HG03196 (cell line): ENCODE results near the gene BPTF.
"Not testable (repeated sequence)": the region's sequence is repeated elsewhere in the genome, so short reads cannot be mapped to it uniquely, and the experiment has no call there.

ENCODE experiments used
- ATAC-seq: cut with Tn5 transposase; IDR thresholded peaks from one replicate; pipeline ENCODE4 v1.9.1; 2021; ENCODE audit not compliant: unreplicated experiment

The BPTF gene

DNA sequence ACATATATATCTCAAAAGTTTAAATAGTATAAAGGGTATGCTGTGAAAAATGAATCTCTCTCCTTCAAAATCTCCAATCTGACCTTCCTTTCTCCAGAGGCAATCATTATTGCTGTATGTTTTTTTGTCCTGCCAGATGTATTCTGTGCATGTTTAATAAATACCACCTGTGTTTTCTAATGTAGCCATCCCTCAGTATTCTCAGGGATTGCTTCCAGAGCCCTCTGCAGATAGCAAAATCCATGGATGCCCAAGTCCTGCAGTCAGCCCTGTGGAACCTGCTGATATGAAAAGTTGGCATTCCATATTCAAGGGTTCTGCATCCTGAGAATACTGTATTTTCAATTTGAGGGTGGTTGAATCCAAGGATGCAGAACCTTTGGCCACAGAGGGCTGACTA lies 42.9 kb downstream of the BPTF start:
- no peak for ATAC-seq

DNA sequence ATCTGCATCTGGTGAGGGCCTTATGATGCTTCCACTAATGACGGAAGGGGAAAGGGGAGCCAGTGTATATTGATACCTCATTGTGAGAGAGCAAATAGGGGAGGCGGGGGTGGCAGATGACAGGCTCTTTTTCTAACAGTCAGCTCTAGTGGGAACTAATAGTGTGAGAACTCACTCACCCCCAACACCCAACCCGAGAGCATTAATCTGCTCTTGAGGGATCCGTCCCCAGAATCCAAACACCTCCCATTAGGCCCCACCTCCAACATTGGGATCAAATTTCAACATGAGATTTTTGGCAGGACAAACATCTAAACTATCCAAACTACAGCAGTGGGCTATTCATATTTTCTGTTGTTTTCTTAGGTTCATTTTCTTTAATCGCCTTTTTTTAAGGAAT lies 54.4 kb downstream of the BPTF start:
- ATAC-seq: no peak

DNA sequence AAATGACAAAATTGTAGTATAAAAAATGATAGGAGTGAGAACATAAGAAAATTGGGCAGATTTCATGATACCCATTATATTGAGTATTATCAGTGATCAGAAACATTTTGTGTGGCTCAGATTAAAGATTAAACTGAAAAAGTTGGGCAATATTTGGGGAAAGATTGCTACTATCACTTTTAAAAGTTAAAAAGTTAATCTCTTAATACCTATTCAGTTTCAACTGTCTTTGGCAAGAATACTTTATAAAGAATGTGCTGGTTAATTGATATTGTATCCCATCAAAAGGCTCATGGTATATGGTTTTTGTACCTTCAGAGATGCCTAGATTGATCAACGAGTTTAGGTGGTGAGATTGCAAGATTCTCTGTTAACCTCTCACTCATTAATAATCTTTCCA lies 55.8 kb downstream of the BPTF start:
- no peak for ATAC-seq

DNA sequence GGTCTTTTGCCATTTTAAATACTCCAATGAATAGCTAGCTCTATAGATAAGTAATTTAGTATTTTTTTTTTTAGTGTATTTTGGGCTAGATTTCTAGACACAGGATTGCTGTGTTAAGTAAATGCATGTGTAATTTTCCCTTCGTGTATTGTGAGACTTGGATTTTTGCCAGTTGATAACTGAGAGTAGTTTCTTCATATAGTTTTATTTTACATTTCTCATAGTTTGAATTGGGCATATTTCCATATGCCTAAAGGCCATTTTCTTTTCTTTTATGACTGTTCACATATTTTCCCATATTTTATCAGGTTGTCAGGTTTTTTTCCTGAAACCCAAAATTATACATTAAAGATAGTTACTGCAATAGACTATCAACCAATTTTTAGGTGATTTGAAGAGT lies 59.4 kb downstream of the BPTF start:
- ATAC-seq: no peak

DNA sequence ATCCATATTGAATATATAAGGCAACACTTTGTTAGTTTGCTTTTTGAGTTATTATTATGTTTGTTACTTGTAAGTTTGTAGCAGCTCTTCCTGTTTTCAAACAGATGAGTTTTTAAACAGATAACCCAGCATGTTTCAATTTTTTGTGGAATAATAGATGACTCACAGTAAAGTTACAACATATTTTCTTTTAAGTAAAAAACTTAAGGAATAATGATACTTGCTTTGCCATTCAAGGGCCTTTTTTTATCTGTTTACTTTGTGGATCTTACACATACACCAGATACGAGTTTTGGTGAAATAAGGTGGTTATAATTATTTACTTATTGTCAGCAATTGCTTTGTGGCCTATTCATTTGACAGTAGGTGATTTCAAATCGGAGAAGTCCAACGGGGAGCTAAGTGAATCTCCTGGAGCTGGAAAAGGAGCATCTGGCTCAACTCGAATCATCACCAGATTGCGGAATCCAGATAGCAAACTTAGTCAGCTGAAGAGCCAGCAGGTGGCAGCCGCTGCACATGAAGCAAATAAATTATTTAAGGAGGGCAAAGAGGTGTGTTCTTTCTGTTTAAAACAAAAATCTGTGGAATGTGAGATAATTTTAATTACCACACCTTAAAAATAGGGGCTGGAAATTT lies 66.3 kb downstream of the BPTF start:
- no peak for ATAC-seq

DNA sequence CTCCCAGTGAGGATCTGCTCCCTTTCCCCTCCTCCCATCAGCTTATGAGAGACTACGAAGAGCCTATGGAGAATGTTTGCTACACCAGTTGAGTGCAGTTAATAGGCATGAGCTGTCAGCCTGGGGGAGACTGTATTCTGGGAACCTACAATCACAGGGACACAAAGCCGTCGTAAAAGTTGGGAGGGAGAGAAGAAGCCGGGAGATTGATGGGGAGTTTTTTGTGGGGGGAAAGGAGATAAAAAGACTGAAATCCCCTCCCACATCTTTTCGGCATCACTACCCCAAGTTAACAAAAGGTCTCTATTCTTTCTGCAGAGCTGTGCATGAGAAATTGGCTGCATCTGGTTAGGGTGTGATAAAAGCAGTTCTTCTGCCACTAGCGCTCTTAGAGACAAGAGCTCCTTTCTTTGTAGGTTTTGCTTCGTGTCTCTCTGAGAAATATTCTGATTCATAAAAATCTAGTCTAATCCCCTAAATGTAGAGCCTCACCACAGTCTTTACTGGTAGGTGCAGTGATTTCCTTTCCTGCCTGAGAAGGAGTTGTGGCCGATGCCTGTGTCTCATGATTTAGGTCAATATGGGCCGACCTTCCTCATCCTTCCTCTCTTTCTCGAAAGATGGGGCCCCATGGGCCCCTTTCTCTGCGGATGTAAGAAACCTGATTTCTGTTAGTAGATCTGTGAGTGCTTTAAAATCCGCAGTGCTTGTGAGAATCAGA lies 77.4 kb downstream of the BPTF start:
- no peak for ATAC-seq

DNA sequence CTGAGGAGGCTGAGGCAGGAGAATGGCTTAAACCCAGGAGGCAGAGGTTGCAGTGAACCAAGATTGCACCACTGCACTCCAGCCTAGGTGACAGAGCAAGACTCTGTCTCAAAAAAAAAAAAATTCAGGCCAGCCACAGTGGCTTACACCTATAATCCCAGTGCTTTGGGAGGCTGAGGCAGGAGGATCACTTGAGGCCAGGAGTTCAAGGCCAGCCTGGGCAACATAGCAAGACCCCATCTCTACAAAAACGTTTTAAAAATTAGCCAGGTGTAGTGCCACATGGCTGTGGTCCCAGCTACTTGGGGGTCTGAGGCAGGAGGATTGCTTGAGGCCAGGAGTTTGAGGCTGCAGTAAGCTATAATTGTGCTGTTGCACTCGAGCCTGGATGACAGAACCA lies 80.0 kb downstream of the BPTF start:
- not testable (repeated sequence) for ATAC-seq

DNA sequence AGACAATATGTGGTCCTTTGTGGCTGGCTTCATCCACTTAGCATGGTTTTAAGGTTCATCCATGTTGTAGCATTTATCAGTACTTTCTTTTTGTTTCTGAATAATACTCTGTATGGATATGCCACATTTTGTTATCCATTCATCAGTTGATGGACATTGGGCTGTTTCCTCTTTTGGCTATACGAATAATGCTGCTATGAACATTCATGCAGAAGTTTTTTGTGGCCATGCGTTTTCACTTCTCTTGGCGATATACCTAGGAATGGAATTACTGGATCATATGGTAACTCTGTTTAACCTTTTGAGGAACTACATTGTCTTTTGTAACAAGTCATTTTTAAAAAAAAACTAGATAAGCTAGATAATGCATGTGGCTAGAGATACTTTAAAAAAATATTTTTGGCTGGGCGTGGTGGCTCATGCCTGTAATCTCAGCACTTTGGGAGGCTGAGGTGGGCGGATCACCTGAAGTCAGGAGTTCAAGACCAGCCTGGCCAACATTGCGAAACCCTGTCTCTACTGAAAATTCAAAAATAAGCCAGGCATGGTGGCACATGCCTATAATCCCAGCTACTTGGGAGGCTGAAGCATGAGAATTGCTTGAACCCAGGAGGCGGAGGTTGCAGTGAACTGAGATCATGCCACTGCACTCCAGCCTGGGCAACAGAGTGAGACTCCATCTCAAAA lies 85.0 kb downstream of the BPTF start:
- ATAC-seq: not testable (repeated sequence)

DNA sequence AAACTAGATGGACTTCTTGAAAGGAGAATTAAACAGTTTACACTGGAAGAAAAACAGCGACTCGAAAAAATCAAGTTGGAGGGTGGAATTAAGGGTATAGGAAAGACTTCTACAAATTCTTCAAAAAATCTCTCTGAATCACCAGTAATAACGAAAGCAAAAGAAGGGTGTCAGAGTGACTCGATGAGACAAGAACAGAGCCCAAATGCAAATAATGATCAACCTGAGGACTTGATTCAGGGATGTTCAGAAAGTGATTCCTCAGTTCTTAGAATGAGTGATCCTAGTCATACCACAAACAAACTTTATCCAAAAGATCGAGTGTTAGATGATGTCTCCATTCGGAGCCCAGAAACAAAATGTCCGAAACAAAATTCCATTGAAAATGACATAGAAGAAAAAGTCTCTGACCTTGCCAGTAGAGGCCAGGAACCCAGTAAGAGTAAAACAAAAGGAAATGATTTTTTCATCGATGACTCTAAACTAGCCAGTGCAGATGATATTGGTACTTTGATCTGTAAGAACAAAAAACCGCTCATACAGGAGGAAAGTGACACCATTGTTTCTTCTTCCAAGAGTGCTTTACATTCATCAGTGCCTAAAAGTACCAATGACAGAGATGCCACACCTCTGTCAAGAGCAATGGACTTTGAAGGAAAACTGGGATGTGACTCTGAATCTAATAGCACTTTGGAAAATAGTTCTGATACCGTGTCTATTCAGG lies 85.9 kb downstream of the BPTF start:
- no peak for ATAC-seq

DNA sequence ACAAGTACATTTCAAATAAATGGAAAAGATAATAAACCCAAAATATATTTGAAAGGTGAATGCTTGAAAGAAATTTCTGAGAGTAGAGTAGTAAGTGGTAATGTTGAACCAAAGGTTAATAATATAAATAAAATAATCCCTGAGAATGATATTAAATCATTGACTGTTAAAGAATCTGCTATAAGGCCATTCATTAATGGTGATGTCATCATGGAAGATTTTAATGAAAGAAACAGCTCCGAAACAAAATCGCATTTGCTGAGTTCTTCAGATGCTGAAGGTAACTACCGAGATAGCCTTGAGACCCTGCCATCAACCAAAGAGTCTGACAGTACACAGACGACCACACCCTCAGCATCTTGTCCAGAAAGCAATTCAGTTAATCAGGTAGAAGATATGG lies 86.8 kb downstream of the BPTF start:
- ATAC-seq: no peak

DNA sequence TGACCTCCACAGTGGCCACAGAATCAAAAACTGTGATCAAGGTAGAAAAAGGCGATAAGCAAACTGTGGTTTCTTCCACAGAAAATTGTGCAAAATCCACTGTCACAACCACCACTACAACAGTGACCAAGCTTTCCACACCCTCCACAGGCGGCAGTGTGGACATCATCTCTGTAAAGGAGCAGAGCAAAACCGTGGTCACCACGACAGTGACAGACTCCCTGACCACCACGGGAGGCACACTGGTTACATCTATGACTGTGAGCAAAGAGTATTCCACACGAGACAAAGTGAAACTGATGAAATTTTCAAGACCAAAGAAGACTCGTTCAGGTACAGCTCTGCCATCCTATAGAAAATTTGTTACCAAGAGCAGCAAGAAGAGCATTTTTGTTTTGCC lies 87.4 kb downstream of the BPTF start:
- no peak for ATAC-seq

DNA sequence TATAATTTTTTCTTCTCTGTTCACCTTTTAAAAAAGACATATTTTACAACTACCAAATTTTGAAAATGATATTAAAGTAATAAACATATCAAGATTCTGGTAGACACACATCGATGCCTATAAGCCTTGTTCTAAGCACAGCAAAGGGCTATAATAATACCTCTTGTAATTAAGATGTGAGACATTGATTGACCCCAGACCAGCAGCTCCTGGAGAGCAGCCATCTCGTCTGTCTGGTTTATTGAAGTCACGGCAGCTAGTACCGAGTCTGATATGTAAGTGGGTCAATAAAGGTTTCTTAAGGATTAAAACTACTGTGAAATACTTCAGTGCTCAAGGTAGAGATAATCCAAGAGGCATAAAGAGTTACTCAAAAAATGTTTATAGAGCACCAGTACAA lies 94.9 kb downstream of the BPTF start:
- ATAC-seq: no peak

DNA sequence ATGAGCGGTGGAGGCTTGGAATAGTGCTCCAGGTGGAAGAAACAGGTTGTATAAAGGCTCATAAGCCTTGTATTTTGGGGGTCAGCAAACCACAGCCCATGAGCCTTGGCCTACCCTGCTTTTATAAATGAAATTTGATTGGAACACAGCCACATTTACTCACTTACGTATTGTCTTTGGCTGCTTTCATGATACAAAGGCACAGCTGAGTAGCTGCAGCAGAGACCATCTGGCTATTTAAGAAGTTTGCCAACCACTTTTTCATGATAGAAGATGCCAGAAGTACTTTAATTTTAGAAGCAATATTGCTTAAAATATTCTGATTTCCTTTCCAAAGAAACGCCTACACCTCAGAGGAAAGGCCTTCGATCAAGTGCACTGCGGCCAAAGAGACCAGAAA lies 97.2 kb downstream of the BPTF start:
- ATAC-seq: no peak

DNA sequence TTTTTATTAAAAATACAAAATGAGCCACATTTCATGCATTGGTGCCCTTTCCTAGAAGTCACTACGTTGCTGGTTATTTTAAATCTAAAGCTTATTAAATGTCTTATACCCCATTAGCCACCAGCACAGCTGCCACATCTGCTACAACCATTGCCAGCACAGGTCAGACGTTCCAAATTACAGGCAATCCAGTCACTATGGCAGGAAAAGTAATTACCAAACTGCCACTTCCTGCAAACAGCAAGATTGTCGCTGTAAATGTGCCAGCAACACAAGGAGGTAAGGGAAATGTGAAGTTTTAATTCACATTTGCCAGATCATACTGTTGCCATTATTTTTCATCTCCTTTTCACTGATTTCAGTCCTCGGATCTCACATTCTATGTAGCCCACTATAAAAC lies 103.5 kb downstream of the BPTF start:
- ATAC-seq: not testable (repeated sequence)

DNA sequence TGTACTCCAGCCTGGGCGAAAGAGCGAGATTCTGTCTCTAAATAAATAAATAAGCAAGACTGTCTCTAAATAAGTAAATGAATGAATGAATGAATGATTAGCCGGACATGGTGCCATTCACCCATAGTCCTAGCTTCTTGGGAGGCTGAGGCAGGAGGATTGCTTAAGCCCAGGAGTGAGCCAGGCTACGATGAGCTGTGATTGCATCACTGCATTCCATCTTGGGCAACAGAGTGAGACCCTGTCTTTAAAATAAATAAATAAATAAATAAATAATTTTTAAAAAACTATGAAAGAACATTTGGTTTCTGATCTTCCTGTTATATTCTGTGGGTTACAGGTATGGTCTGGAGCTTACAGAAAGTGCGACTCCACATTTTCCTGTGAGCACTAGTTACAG lies 105.9 kb downstream of the BPTF start:
- ATAC-seq: no peak

DNA sequence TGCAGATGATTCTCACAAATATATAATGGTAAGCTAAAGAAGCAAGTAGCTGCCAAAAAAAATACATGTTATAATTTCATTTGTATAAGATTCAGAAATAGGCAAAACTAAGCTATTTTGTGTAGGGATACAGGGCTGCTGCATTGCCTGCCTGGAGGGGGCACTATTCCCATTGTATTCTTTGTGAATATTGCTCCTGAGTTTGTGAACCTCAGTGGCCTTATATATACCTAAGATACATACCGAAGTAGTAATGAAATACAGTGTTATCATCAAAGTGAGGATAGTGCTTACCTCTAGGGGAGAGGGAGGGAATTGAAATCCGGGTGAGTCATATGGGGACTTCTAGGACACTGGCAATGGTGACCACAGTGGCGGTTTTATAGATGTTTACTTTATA lies 117.5 kb downstream of the BPTF start:
- ATAC-seq: no peak

DNA sequence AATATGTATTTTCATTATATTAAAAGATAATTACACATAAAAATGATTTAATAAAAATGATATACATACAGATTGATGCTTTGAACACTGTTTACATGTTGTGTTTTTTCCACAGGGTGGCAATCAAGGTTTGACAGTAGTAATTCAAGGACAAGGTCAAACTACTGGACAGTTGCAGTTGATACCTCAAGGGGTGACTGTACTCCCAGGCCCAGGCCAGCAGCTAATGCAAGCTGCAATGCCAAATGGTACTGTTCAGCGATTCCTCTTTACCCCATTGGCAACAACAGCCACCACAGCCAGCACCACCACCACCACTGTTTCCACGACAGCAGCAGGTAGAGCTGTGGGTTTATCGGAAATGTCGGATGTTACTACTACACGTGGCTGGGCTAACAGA lies 118.7 kb downstream of the BPTF start:
- no peak for ATAC-seq

DNA sequence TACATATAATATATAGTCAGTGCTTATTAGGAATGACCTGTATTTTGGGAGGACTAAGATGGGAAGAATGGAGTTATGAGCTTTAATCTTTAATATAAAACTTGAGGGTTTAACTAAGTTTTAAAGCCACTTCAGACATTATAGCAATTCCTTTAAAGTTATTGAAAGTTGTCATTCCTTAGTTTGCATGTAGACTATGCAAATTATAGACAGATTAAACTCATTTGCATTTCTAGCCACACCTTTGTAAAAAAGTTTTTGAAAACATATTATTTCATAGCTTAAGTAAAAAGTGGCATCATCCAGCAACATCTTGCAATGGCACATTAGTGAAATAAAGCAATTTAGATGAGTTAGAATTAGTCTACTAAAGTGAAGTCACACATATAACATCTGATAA lies 121.2 kb downstream of the BPTF start:
- ATAC-seq: no peak

DNA sequence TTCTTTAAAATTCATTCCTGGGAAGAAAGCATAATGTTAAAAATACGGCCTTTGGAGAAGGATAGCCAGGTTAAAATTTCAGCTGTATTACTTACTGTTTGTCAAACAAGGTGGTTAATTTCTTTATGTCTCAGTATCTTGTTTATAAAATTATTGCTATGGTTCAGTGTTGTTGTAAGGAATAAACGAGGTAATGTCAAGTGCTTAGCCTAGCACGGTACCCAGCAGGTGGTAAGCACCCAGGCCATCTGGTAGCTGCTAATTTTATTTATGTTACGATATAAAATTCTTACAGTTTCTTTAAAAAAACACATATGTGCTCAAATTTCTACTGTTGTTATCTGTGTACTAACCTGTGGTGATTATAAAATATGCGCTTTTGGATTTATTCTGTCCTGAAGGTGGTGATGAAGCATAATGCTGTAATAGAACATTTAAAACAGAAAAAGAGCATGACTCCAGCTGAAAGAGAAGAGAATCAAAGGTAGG lies 122.1 kb downstream of the BPTF start:
- ATAC-seq: no peak

DNA sequence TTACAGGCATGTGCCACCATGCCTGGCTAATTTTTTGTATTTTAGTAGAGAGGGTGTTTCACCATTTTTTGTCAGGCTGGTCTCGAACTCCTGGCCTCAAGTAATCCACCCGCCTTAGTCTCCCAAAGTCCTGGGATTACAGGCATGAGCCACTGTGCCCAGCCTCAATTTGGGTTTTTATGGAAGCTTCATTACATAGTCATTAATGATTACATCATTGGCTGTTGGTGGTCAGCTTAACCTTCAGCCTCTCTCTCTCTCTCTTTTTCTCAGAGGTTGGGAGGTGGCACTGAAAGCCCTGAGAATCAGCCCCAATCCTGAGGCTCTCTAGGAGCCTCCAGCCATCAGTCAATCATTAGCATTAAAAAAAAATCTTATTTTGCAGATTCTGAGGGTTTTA lies 125.6 kb downstream of the BPTF start:
- no peak for ATAC-seq

DNA sequence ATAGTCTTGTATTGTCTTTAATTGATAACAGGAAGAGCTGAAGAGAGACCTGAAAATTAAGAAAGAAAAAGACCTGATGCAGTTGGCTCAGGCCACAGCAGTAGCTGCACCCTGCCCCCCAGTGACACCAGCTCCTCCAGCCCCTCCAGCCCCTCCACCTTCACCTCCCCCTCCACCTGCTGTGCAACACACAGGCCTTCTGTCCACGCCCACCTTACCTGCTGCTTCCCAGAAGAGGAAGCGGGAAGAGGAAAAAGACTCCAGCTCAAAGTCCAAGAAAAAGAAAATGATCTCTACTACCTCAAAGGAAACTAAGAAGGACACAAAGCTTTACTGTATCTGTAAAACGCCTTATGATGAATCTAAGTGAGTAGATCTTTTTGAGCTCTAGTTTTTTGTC lies 134.2 kb downstream of the BPTF start:
- ATAC-seq: no peak

DNA sequence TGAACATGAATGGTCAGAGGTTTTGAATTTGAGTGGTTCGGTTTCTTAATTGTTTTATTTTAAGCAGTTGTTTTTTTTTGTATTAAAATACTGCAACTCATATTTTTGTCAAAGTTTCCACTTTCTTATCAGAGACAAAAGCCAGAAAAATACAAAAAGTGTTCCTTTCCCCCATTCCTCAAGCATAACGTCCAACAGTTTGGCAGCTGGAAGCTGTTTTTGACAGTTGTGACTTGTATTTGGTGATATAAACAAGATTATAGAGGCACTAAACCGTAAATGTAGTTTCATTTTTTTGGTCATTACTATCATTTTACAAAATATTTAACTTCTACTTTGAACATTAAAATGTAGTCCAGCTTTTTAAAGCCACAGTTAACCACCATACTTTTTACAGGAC lies 135.0 kb downstream of the BPTF start:
- ATAC-seq: not testable (repeated sequence)
